Chondrocyte (in vitro differentiated cells): Measurements from ENCODE around the gene SMARCB1. TPM values are rescaled to one million over a fixed set of nuclear protein-coding genes. Genes with fewer than 3 reads are reported as not detected.

Source experiments
- DNase-seq: peaks from one replicate; pipeline ENCODE4 v3.0.0; 2021; ENCODE audit warnings: mixed read lengths, low spot score
- H3K27ac Mint-ChIP-seq: one replicate; pipeline ENCODE4 v1.8.0; 2021; ENCODE audit warnings: mild to moderate bottlenecking, moderate library complexity, mixed read lengths; ENCODE audit not compliant: unreplicated experiment
- H3K27me3 Mint-ChIP-seq: 2 replicates; pipeline ENCODE4 v1.8.0; 2021; ENCODE audit warnings: low read depth, mixed read lengths
- H3K36me3 Mint-ChIP-seq: 2 replicates; pipeline ENCODE4 v1.8.0; 2021; ENCODE audit warnings: low read depth, mixed read lengths
- H3K4me1 Mint-ChIP-seq: 2 replicates; pipeline ENCODE4 v1.8.0; 2021; ENCODE audit warnings: low read depth, mild to moderate bottlenecking, mixed read lengths
- H3K4me3 Mint-ChIP-seq: one replicate; pipeline ENCODE4 v1.8.0; 2021; ENCODE audit warnings: mild to moderate bottlenecking, moderate library complexity, mixed read lengths; ENCODE audit not compliant: unreplicated experiment
- H3K9me3 Mint-ChIP-seq: 2 replicates; pipeline ENCODE4 v1.8.0; 2021; ENCODE audit warnings: low read depth, mixed read lengths
- CTCF ChIP-seq: fragments of 200-600 bp; sonication (generic); IDR thresholded peaks from 2 replicates; pipeline ENCODE4 v1.5.0; 2021; ENCODE audit warnings: antibody characterized with exemption, mild to moderate bottlenecking, moderate library complexity
- total RNA-seq: library from RNA; stranded (reverse); gene quantifications from 3 replicates; pipeline ENCODE4 v1.2.1, GENCODE V29; 2021

SMARCB1 gene
- total RNA-seq, 1 donor from 2014 or later: 102 TPM

GRCh38 chr22:23744001-23744400 is 42.8 kb upstream of the SMARCB1 start:
- no peak for TF ChIP-seq CTCF
- no peaks in the 10 kb centered on the region for H3K9me3 Mint-ChIP-seq
- H3K27me3 Mint-ChIP-seq: no peaks in the 10 kb centered on the region
- H3K4me3 Mint-ChIP-seq: no peak overlapping the region
- no peak for DNase-seq
- peaks cover 28% of the 10 kb centered on the region for H3K36me3 Mint-ChIP-seq
- no peaks in the 10 kb centered on the region for H3K4me1 Mint-ChIP-seq
- H3K27ac Mint-ChIP-seq: no peak overlapping the region

DNA sequence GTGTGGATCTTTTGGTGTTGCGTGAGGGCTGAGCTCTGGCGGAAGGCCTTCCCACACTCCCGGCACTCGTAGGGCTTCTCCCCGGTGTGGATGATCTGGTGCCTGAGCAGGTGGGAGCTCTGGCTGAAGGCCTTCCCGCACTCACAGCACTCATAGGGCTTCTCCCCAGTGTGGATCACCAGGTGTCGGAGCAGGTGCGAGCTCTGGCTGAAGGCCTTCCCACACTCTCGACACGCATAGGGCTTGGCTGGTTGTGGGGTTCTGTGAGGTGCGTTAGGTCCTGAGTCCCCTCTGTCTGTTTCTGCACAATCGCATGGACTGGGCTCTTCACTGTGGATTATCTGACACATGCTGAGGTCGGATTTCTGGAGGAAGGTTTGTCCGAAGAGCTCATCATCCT is 42.3 kb upstream of the SMARCB1 start:
- no peaks in the 10 kb centered on the region for H3K9me3 Mint-ChIP-seq
- DNase-seq: no peak
- no peak for TF ChIP-seq CTCF
- no peak overlapping the region for H3K27ac Mint-ChIP-seq
- no peaks in the 10 kb centered on the region for H3K27me3 Mint-ChIP-seq
- no peak overlapping the region for H3K4me3 Mint-ChIP-seq
- H3K4me1 Mint-ChIP-seq: peaks cover under 1% of the 10 kb centered on the region
- H3K36me3 Mint-ChIP-seq: peaks cover 28% of the 10 kb centered on the region

DNA sequence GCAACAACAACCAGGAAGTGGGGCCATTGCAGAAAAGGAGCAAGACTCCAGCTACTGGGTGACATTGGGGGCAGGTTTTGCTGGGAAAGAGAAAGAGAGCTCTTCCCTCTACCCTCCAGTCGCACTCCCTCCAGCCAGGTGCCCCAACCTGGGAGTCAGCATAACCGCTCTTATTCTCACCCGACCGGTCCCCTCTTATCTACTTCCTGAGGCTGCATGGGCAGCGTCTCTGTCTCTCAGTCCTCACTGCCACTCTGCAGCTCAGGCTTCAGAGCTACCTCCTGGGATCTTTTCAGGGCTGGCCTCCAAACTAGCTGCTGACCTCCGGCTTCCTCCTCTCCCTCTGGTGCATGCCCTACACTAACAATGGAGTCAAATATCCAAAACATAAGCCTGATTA is 41.0 kb upstream of the SMARCB1 start:
- Mint-ChIP-seq H3K27me3 (no peaks in the 10 kb centered on the region), H3K4me3 (no peak overlapping the region), H3K36me3 (peaks cover 26% of the 10 kb centered on the region), H3K9me3 (no peaks in the 10 kb centered on the region), H3K27ac (no peak overlapping the region), H3K4me1 (peaks cover 12% of the 10 kb centered on the region)
- DNase-seq: no peak
- TF ChIP-seq CTCF: no peak

DNA sequence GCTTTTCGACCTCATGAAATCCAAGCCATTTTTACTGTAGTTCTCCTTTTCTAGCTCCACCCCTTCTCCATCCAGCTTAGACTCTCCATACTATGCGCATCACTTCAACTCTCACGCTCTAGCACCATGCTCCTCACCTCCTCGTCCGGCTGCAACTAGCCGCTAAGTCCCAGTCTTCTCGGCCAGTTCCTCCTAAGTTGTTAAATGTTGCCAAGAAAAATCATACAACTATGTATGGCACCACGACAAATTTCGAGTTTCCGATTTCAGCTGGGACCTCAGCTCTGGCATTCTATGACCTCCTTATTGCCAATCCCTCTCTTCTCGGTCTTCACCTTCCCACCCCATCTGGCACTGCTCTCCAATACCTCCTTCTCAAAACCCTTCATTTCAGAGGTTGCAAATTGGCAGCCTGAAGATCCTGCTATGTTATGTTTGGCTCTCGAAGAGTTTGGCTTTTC is 36.9 kb upstream of the SMARCB1 start:
- peak overlapping the region; percentile 91 for H3K27ac Mint-ChIP-seq
- DNase-seq: no peak

GRCh38 chr22:23750367-23750713 is 36.4 kb upstream of the SMARCB1 start:
- Mint-ChIP-seq H3K27ac (peak overlapping the region; percentile 91), H3K36me3 (no peaks in the 10 kb centered on the region), H3K9me3 (no peaks in the 10 kb centered on the region), H3K4me1 (peaks cover 17% of the 10 kb centered on the region), H3K4me3 (peak overlapping the region; percentile 90), H3K27me3 (no peaks in the 10 kb centered on the region)
- TF ChIP-seq CTCF: no peak
- no peak for DNase-seq

More for the DNA sequence above, 36.9 kb upstream of the SMARCB1 start:
- Mint-ChIP-seq H3K4me3 (peak overlapping the region; percentile 90), H3K4me1 (peaks cover 17% of the 10 kb centered on the region), H3K9me3 (no peaks in the 10 kb centered on the region), H3K36me3 (peaks cover 5% of the 10 kb centered on the region), H3K27me3 (no peaks in the 10 kb centered on the region)
- TF ChIP-seq CTCF: no peak
